HG03139 (cell line): ENCODE results near the gene UBE2F.
"Not testable (repeated sequence)": the region's sequence is repeated elsewhere in the genome, so short reads cannot be mapped to it uniquely, and the experiment has no call there.

Experiments used
- ATAC-seq: cut with Tn5 transposase; IDR thresholded peaks from one replicate; pipeline ENCODE4 v1.9.1; 2021; ENCODE audit not compliant: unreplicated experiment

The UBE2F gene

GRCh38 chr2:237977380-237977779, 10.6 kb downstream of the UBE2F start:
- ATAC-seq, result no peak

GRCh38 chr2:237978058-237978712, 11.4 kb downstream of the UBE2F start:
- no peak for ATAC-seq

GRCh38 chr2:237979331-237979730, 12.5 kb downstream of the UBE2F start:
- ATAC-seq, result no peak

- no peak for ATAC-seq
Observed at GRCh38 chr2:237980087-237980486, 13.3 kb downstream of the UBE2F start.

GRCh38 chr2:237980751-237981150, 13.9 kb downstream of the UBE2F start:
- no peak for ATAC-seq

GRCh38 chr2:237981621-237982020, 14.8 kb downstream of the UBE2F start:
- not testable (repeated sequence) for ATAC-seq

- no peak for ATAC-seq
Observed at GRCh38 chr2:237982039-237982725, 15.4 kb downstream of the UBE2F start.

GRCh38 chr2:237983922-237984321, 17.1 kb downstream of the UBE2F start:
- no peak for ATAC-seq

- ATAC-seq, result no peak
Observed at GRCh38 chr2:237987268-237987667, 20.5 kb downstream of the UBE2F start.

- no peak for ATAC-seq
Observed at GRCh38 chr2:237993701-237994100, 26.9 kb downstream of the UBE2F start.

- ATAC-seq, result no peak
Observed at GRCh38 chr2:237995036-237995435, 28.2 kb downstream of the UBE2F start.

- ATAC-seq, result no peak
Observed at GRCh38 chr2:237996021-237996593, 29.3 kb downstream of the UBE2F start.

- no peak for ATAC-seq
Observed at GRCh38 chr2:237997521-237997920, 30.7 kb downstream of the UBE2F start.

- ATAC-seq, result no peak
Observed at GRCh38 chr2:237998530-237998929, 31.7 kb downstream of the UBE2F start.

GRCh38 chr2:238003234-238004031, 36.6 kb downstream of the UBE2F start:
- ATAC-seq, result no peak

GRCh38 chr2:238004077-238004830, 37.4 kb downstream of the UBE2F start:
- no peak for ATAC-seq

- ATAC-seq, result no peak
Observed at GRCh38 chr2:238005528-238005927, 38.7 kb downstream of the UBE2F start.

GRCh38 chr2:238006510-238006909, 39.7 kb downstream of the UBE2F start:
- no peak for ATAC-seq

GRCh38 chr2:238007924-238008323, 41.1 kb downstream of the UBE2F start:
- no peak for ATAC-seq

- ATAC-seq, result no peak
Observed at GRCh38 chr2:238009563-238009962, 42.7 kb downstream of the UBE2F start.

GRCh38 chr2:238010572-238010971, 43.8 kb downstream of the UBE2F start:
- no peak for ATAC-seq
